Measurements from ENCODE around the gene RAP1GAP2.

- TF ChIP-seq CTCF (IDR thresholded peaks at IDR 0.05): no peak
- TF ChIP-seq POLR2A (IDR thresholded peaks at IDR 0.05): no peak
- TF ChIP-seq EP300 (IDR thresholded peaks at IDR 0.05): peak; percentile 75
Measured at GRCh38 chr17:2967515-2967914, 171.3 kb downstream of the RAP1GAP2 start.
